K562 (cell line): ENCODE results near the gene GABRB2. TPM values are rescaled to one million over a fixed set of nuclear protein-coding genes. Genes with fewer than 3 reads are reported as not detected.

Experiments
- ATAC-seq: fragments of 200-7000 bp; cut with Tn5 transposase; 3 replicates; pipeline ENCODE4 v1.9.1; 2020; ENCODE audit warnings: moderate library complexity
- BruUV-seq: library from RNA; stranded (reverse); fragments of 400-500 nt; replicated peaks from 2 replicates; lab custom pipeline; 2021; lab: Mats Ljungman, UMichigan
- CTCF ChIA-PET: fragments of 300-600 bp; formaldehyde crosslinking; extraction: SDS; loops from one replicate; lab custom pipeline; 2021; ENCODE audit warnings: low intra/inter-chr PET ratio; lab: Yijun Ruan, JAX
- POLR2A ChIA-PET: fragments of 300-600, 350-650 bp; sonication (Branson Sonifier 250); formaldehyde crosslinking; extraction: SDS; loops from one replicate; lab custom pipeline; 2021; ENCODE audit warnings: antibody characterized with exemption, inconsistent platforms; lab: Yijun Ruan, JAX
- DNase-seq, 4 experiments: peaks; one replicate each; pipeline versions ENCODE4 v3.0.0 to v3.0.0-alpha.2; 2011 to 2018; ENCODE audit warnings: low spot score in 3 of 4, mixed read lengths in 3 of 4; ENCODE audit errors: extremely low read depth in 1 of 4
- FAIRE-seq: peaks from 2 replicates; lab custom pipeline; 2011; peaks lifted over from hg19 to GRCh38; lab: Jason Lieb, UNC
- H2AFZ ChIP-seq: 2 replicates; pipeline ENCODE4 v1.6.0; 2011; ENCODE audit warnings: low read depth, low read length, control low read depth, inconsistent platforms
- H3K27ac ChIP-seq: fragments of 200-600 bp; 3 replicates; pipeline ENCODE4 v1.8.0; 2011; ENCODE audit warnings: low read depth, mild to moderate bottlenecking, control low read depth, inconsistent platforms, low read length, moderate library complexity, mixed read lengths; ENCODE audit errors: extremely low read depth
- H3K27me3 ChIP-seq, 2 experiments: fragments of 300-600 bp in 1 of 2; 2 replicates in 1 of 2; 3 replicates in 1 of 2; pipeline versions ENCODE4 v1.6.0 to v1.8.0; 2011; ENCODE audit warnings: inconsistent platforms in 2 of 2, low read length in 2 of 2, mild to moderate bottlenecking in 1 of 2, mixed read lengths in 1 of 2, moderate library complexity in 1 of 2; ENCODE audit not compliant: control insufficient read depth in 2 of 2, insufficient read depth in 2 of 2
- H3K36me3 ChIP-seq: fragments of 300-600 bp; 3 replicates; pipeline ENCODE4 v1.8.0; 2011; ENCODE audit warnings: mild to moderate bottlenecking, low read length, inconsistent platforms; ENCODE audit not compliant: control insufficient read depth, insufficient read depth
- H3K4me1 ChIP-seq, 2 experiments: fragments of 200-600 bp in 1 of 2; replicated peaks in 1 of 2; 2 replicates in 1 of 2; 3 replicates in 1 of 2; pipeline versions ENCODE4 v1.5.1 to v1.8.0; 2011; ENCODE audit warnings: inconsistent platforms in 2 of 2, low read length in 2 of 2, mild to moderate bottlenecking in 1 of 2, mixed read lengths in 1 of 2, moderate library complexity in 1 of 2; ENCODE audit not compliant: control insufficient read depth in 2 of 2, insufficient read depth in 2 of 2
- H3K4me2 ChIP-seq: 2 replicates; pipeline ENCODE4 v1.6.1; 2011; ENCODE audit warnings: low read length, control low read depth, inconsistent platforms, mixed read lengths; ENCODE audit not compliant: insufficient read depth
- H3K4me3 ChIP-seq: fragments of 200-600 bp; sonication (generic), shearing (Covaris generic); 2 replicates; pipeline ENCODE4 v1.5.1; 2016; ENCODE audit warnings: control low read depth, inconsistent platforms
- H3K79me2 ChIP-seq: fragments of 200-600 bp; 3 replicates; pipeline ENCODE4 v1.8.0; 2011; ENCODE audit warnings: low read length, inconsistent platforms; ENCODE audit not compliant: control insufficient read depth, insufficient read depth
- H3K9ac ChIP-seq, 2 experiments: 2 replicates each; pipeline versions ENCODE4 v1.6.0 to v1.6.1; 2011; ENCODE audit warnings: low read depth in 2 of 2, low read length in 2 of 2, control low read depth in 1 of 2, inconsistent platforms in 1 of 2, mild to moderate bottlenecking in 1 of 2, mixed read lengths in 1 of 2; ENCODE audit not compliant: insufficient read depth in 1 of 2
- H3K9me1 ChIP-seq: one replicate; pipeline ENCODE4 v1.6.0; 2011; ENCODE audit warnings: inconsistent platforms, mild to moderate bottlenecking, low read length, moderate library complexity; ENCODE audit not compliant: control insufficient read depth, insufficient read depth
- H3K9me3 ChIP-seq: replicated peaks from 2 replicates; pipeline ENCODE4 v1.5.1; 2011; ENCODE audit warnings: low read depth, low read length, inconsistent platforms; ENCODE audit not compliant: control insufficient read depth, insufficient read depth
- H4K20me1 ChIP-seq: replicated peaks from 2 replicates; pipeline ENCODE4 v1.6.1; 2011; ENCODE audit warnings: low read length, inconsistent platforms, mixed read lengths; ENCODE audit not compliant: control insufficient read depth, insufficient read depth
- CBFB ChIP-seq: sonication (generic); formaldehyde crosslinking; IDR thresholded peaks from 2 replicates; pipeline ENCODE4 v1.4.0; 2020; ENCODE audit warnings: mild to moderate bottlenecking, missing genetic modification reagents
- RAD51 ChIP-seq: fragments of 450-650 bp; IDR thresholded peaks from 2 replicates; pipeline ENCODE4 v1.7.1; 2016; ENCODE audit warnings: low read depth, mild to moderate bottlenecking, borderline replicate concordance
- WGBS: fragments of 100-300 bp; shearing (Covaris generic); methylation state at CpG from one replicate; pipeline ENCODE4 v1.1.6; 2016; ENCODE audit warnings: low coverage, mixed read lengths; ENCODE audit not compliant: insufficient coverage; ENCODE audit errors: missing lambda C conversion rate; 5-methylcytosine and 5-hydroxymethylcytosine counted together
- in situ Hi-C: fragments of 300-500 bp; cut with MboI; formaldehyde crosslinking; loops from 4 replicates; pipeline ENCODE4 v1.15.0; 2018; ENCODE audit warnings: inconsistent platforms, mixed read lengths
- intact Hi-C: fragments of 100-400 bp; cut with micrococcal nuclease; formaldehyde crosslinking; loops from 2 replicates; pipeline ENCODE4 v1.14.2; 2022
- polyA plus RNA-seq, 8 experiments: library from polyadenylated mRNA; depleted of rRNA in 4 of 8; stranded (reverse) in 5 of 8; unstranded in 3 of 8; fragments of >200 nt; fragmentation: Nextera tagmentation in 2 of 8; fragmentation: Illumina TruSeq in 1 of 8; extraction: Ambion mirVana in 2 of 8; extraction: Trizol in 1 of 8; gene quantifications; 2 replicates each; pipeline versions ENCODE4 v1.2.1 to v1.2.3, GENCODE V29; 2011 to 2014; ENCODE audit warnings: inconsistent platforms in 1 of 8, missing spikeins in 1 of 8
- total RNA-seq, 7 experiments: library from RNA; depleted of rRNA in 6 of 7; stranded (reverse); fragments of >200 nt in 6 of 7; fragmentation: Illumina TruSeq in 2 of 7; extraction: Trizol in 2 of 7; gene quantifications; 2 replicates each; pipeline versions ENCODE4 v1.2.1 to v1.2.3, GENCODE V29; 2011 to 2021; ENCODE audit warnings: low replicate concordance in 1 of 7
- TF ChIP-seq, protein P1 (sequence below): sonication (generic); formaldehyde crosslinking; IDR thresholded peaks from 2 replicates; pipeline ENCODE4 v1.4.0; 2020; ENCODE audit warnings: mild to moderate bottlenecking, missing genetic modification reagents

GABRB2 gene
- total and polyA plus RNA-seq, 9 of the 15 experiments (the other 6 are each of a cell fraction or from before 2014, with no cell fraction given), result not detected

- peaks cover 2% of the 10 kb centered on the region; the same call in 1 of the 2 replicates for H3K9me3 ChIP-seq
- H3K36me3 ChIP-seq, result no peaks in the 10 kb centered on the region
- H3K27ac ChIP-seq, result no peak overlapping the region
- POLR2A ChIA-PET, result no interaction called here
- H3K27me3 ChIP-seq, result no peaks in the 10 kb centered on the region
- H3K9me1 ChIP-seq, result no peaks in the 10 kb centered on the region
- no peaks in the 10 kb centered on the region for H3K4me1 ChIP-seq
- FAIRE-seq, result no peak
- BruUV-seq, result no TSS peak
- intact Hi-C loops (no loop called here), in situ Hi-C loops (no loop called here)
- H3K79me2 ChIP-seq, result no peaks in the 10 kb centered on the region
- WGBS, result 3% methylated on average over 4 of the region's 4 CpGs
- no peak overlapping the region for H3K4me3 ChIP-seq
- H2AFZ ChIP-seq, result no peak overlapping the region
- no peak overlapping the region for H3K4me2 ChIP-seq
- CTCF ChIA-PET, result no interaction called here
- no peak for ATAC-seq
- no peak for DNase-seq
- no peaks in the 10 kb centered on the region for H4K20me1 ChIP-seq
- no peak overlapping the region for H3K9ac ChIP-seq
- TF ChIP-seq, protein P1, sequence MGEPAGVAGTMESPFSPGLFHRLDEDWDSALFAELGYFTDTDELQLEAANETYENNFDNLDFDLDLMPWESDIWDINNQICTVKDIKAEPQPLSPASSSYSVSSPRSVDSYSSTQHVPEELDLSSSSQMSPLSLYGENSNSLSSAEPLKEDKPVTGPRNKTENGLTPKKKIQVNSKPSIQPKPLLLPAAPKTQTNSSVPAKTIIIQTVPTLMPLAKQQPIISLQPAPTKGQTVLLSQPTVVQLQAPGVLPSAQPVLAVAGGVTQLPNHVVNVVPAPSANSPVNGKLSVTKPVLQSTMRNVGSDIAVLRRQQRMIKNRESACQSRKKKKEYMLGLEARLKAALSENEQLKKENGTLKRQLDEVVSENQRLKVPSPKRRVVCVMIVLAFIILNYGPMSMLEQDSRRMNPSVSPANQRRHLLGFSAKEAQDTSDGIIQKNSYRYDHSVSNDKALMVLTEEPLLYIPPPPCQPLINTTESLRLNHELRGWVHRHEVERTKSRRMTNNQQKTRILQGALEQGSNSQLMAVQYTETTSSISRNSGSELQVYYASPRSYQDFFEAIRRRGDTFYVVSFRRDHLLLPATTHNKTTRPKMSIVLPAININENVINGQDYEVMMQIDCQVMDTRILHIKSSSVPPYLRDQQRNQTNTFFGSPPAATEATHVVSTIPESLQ (CRISPR knock-in tag), result no peak
- TF ChIP-seq RAD51 (no peak), CBFB (CRISPR knock-in tag) (no peak)
These were observed 267.5 kb downstream of the GABRB2 start for GRCh38 chr5:161278739-161279660.
